ENCODE data around the gene DNASE1L3.
"Not testable (repeated sequence)": the region's sequence is repeated elsewhere in the genome, so short reads cannot be mapped to it uniquely, and the experiment has no call there.

DNASE1L3 gene

GRCh38 chr3:58205981-58206380 lies 4.8 kb downstream of the DNASE1L3 start:
- H4K20me1 ChIP-seq (ENCODE audit: insufficient read depth), result no peaks in the 10 kb centered on the region
- TF ChIP-seq, protein P1, sequence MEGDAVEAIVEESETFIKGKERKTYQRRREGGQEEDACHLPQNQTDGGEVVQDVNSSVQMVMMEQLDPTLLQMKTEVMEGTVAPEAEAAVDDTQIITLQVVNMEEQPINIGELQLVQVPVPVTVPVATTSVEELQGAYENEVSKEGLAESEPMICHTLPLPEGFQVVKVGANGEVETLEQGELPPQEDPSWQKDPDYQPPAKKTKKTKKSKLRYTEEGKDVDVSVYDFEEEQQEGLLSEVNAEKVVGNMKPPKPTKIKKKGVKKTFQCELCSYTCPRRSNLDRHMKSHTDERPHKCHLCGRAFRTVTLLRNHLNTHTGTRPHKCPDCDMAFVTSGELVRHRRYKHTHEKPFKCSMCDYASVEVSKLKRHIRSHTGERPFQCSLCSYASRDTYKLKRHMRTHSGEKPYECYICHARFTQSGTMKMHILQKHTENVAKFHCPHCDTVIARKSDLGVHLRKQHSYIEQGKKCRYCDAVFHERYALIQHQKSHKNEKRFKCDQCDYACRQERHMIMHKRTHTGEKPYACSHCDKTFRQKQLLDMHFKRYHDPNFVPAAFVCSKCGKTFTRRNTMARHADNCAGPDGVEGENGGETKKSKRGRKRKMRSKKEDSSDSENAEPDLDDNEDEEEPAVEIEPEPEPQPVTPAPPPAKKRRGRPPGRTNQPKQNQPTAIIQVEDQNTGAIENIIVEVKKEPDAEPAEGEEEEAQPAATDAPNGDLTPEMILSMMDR (conservative IDR thresholded peaks at IDR 0.05; ENCODE audit: low read depth, low read length), result no peak
- no peak overlapping the region for H2AFZ ChIP-seq (ENCODE audit: low read depth)
- no peak overlapping the region for H3K4me2 ChIP-seq
- no peak overlapping the region for H3K27ac ChIP-seq
- H3K9ac ChIP-seq, result no peak overlapping the region
- H3K79me2 ChIP-seq (ENCODE audit: insufficient read depth, low read depth), result no peaks in the 10 kb centered on the region
- H3K4me3 ChIP-seq (IDR thresholded peaks at IDR 0.05; ENCODE audit: insufficient read depth, low read depth, low read length), result no peak overlapping the region
- H3K27me3 ChIP-seq (ENCODE audit: insufficient read depth, low read depth), result no peaks in the 10 kb centered on the region
- H3K4me1 ChIP-seq (ENCODE audit: low read depth, poor library complexity, severe bottlenecking), result no peaks in the 10 kb centered on the region
- no peaks in the 10 kb centered on the region for H3K36me3 ChIP-seq (ENCODE audit: insufficient read depth)

- no peak overlapping the region for H2AFZ ChIP-seq (ENCODE audit: low read depth)
Measured at GRCh38 chr3:58204720-58205119, 6.1 kb downstream of the DNASE1L3 start.

DNA sequence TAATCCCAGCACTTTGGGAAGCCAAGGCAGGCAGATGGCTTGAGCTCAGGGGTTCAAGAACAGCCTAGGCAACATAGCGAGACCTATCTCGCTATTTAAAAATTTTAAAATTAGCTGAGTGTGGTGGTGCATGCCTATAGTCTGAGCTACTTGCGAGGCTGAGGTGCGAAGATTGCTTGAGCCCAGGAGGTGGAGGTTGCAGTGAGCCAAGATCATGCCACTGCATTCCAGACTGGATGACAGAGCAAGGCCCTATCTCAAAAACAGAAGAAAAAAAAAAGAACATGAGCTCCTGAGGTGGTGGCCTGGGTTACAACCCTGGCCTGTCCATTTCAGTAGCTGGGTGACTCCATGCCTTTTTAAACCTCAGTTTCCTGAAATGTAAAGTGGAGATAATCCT lies 7.2 kb downstream of the DNASE1L3 start:
- no peak overlapping the region for H3K4me2 ChIP-seq
- no peak overlapping the region for H3K4me3 ChIP-seq (IDR thresholded peaks at IDR 0.05; ENCODE audit: insufficient read depth, low read depth, low read length)
- no peaks in the 10 kb centered on the region for H4K20me1 ChIP-seq (ENCODE audit: insufficient read depth)
- no peak overlapping the region for H3K9ac ChIP-seq
- H2AFZ ChIP-seq (ENCODE audit: low read depth), result no peak overlapping the region
- no peaks in the 10 kb centered on the region for H3K4me1 ChIP-seq (ENCODE audit: low read depth, poor library complexity, severe bottlenecking)
- TF ChIP-seq, protein P1 (conservative IDR thresholded peaks at IDR 0.05; ENCODE audit: low read depth, low read length), result no peak
- no peaks in the 10 kb centered on the region for H3K27me3 ChIP-seq (ENCODE audit: insufficient read depth, low read depth)
- H3K36me3 ChIP-seq (ENCODE audit: insufficient read depth), result no peaks in the 10 kb centered on the region
- no peak overlapping the region for H3K27ac ChIP-seq
- no peaks in the 10 kb centered on the region for H3K79me2 ChIP-seq (ENCODE audit: insufficient read depth, low read depth)

More at GRCh38 chr3:58204720-58205119, 6.1 kb downstream of the DNASE1L3 start:
- Histone ChIP-seq H3K4me3 (IDR thresholded peaks at IDR 0.05; ENCODE audit: insufficient read depth, low read depth, low read length) (no peak overlapping the region), H3K79me2 (ENCODE audit: insufficient read depth, low read depth) (no peaks in the 10 kb centered on the region), H3K4me2 (no peak overlapping the region), H3K9ac (no peak overlapping the region), H3K4me1 (ENCODE audit: low read depth, poor library complexity, severe bottlenecking) (no peaks in the 10 kb centered on the region), H3K27me3 (ENCODE audit: insufficient read depth, low read depth) (no peaks in the 10 kb centered on the region), H4K20me1 (ENCODE audit: insufficient read depth) (no peaks in the 10 kb centered on the region), H3K27ac (no peak overlapping the region), H3K36me3 (ENCODE audit: insufficient read depth) (no peaks in the 10 kb centered on the region)
- TF ChIP-seq, protein P1 (conservative IDR thresholded peaks at IDR 0.05; ENCODE audit: low read depth, low read length), result no peak

DNA sequence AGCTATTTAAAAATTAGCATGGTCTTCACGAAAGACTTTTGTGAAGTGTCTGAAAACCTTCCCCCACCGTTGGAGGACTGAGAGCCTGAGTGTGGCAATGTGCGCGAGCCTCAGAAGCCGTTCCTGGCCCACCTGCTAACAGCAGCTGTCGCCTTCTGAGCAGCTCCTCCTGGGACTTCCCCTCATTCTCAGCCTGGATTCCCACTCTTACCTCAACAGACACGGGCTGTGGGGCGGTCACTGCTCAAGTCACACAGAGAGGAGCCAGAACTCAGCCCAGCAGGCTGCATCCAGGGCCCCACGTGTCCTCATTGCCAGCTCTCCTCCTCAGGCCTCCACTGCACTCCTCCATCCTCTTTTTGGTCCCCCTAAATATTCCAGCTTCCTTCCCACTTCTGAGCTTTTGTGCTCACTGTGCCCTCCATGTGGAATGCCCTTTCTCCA lies 7.8 kb downstream of the DNASE1L3 start:
- Histone ChIP-seq H3K4me1 (ENCODE audit: low read depth, poor library complexity, severe bottlenecking) (no peaks in the 10 kb centered on the region), H3K9ac (no peak overlapping the region), H3K4me2 (no peak overlapping the region), H3K27me3 (ENCODE audit: insufficient read depth, low read depth) (no peaks in the 10 kb centered on the region), H3K36me3 (ENCODE audit: insufficient read depth) (no peaks in the 10 kb centered on the region), H3K4me3 (IDR thresholded peaks at IDR 0.05; ENCODE audit: insufficient read depth, low read depth, low read length) (no peak overlapping the region), H4K20me1 (ENCODE audit: insufficient read depth) (no peaks in the 10 kb centered on the region), H2AFZ (ENCODE audit: low read depth) (no peak overlapping the region), H3K79me2 (ENCODE audit: insufficient read depth, low read depth) (no peaks in the 10 kb centered on the region), H3K27ac (no peak overlapping the region)
- TF ChIP-seq, protein P1 (conservative IDR thresholded peaks at IDR 0.05; ENCODE audit: low read depth, low read length), result no peak

GRCh38 chr3:58201451-58201850 lies 9.3 kb downstream of the DNASE1L3 start:
- H3K36me3 ChIP-seq (ENCODE audit: insufficient read depth); H3K4me3 ChIP-seq (IDR thresholded peaks at IDR 0.05; ENCODE audit: insufficient read depth, low read depth, low read length); H3K27ac ChIP-seq; H3K9ac ChIP-seq; H3K4me1 ChIP-seq (ENCODE audit: low read depth, poor library complexity, severe bottlenecking); H2AFZ ChIP-seq (ENCODE audit: low read depth); H3K4me2 ChIP-seq; H3K27me3 ChIP-seq (ENCODE audit: insufficient read depth, low read depth); H3K79me2 ChIP-seq (ENCODE audit: insufficient read depth, low read depth); H4K20me1 ChIP-seq (ENCODE audit: insufficient read depth): not testable (repeated sequence)

Measured in KMS-11 (cell line).